B cell (primary cell): ENCODE data around the gene BANP.
"Not testable (repeated sequence)": the region's sequence is repeated elsewhere in the genome, so short reads cannot be mapped to it uniquely, and the experiment has no call there.

Source experiments
- CTCF ChIP-seq: fragments of 200-600 bp; IDR thresholded peaks from one replicate; pipeline ENCODE4 v1.8.0; 2022; ENCODE audit warnings: antibody characterized with exemption, mild to moderate bottlenecking
- EZH2 ChIP-seq: IDR thresholded peaks from 2 replicates; pipeline ENCODE4 v1.6.1; 2012; ENCODE audit warnings: borderline replicate concordance, low read depth, mild to moderate bottlenecking, moderate library complexity, low read length; ENCODE audit not compliant: insufficient read depth, poor library complexity, severe bottlenecking

GRCh38 chr16:87937231-87937542 is 14.0 kb upstream of the BANP start:
- not testable (repeated sequence) for TF ChIP-seq EZH2, CTCF
